WERI-Rb-1 (cell line): ENCODE data around the gene DENND10.

Experiments
- DNase-seq: peaks from one replicate; pipeline ENCODE4 v3.0.0-alpha.2; 2020
- H3K27ac ChIP-seq: fragments of 250-450 bp; sonication (Bioruptor Pico); 2 replicates; pipeline ENCODE4 v1.5.1; 2020; ENCODE audit warnings: mild to moderate bottlenecking, moderate library complexity
- H3K27me3 ChIP-seq: fragments of 250-450 bp; sonication (Bioruptor Pico); 2 replicates; pipeline ENCODE4 v1.5.1; 2021; ENCODE audit warnings: mild to moderate bottlenecking, low read depth, moderate library complexity; ENCODE audit not compliant: insufficient read depth, severe bottlenecking
- H3K36me3 ChIP-seq: fragments of 250-450 bp; sonication (Bioruptor Pico); 2 replicates; pipeline ENCODE4 v1.5.1; 2020; ENCODE audit warnings: mild to moderate bottlenecking, moderate library complexity
- H3K4me3 ChIP-seq: 2 replicates; pipeline ENCODE4 v1.5.1; 2011; ENCODE audit warnings: low read depth, mild to moderate bottlenecking, control low read depth, low read length
- H3K9me3 ChIP-seq: fragments of 250-450 bp; sonication (Bioruptor Pico); 2 replicates; pipeline ENCODE4 v1.5.1; 2021; ENCODE audit warnings: mild to moderate bottlenecking, moderate library complexity; ENCODE audit not compliant: severe bottlenecking
- CTCF ChIP-seq: IDR thresholded peaks from 2 replicates; pipeline ENCODE4 v1.5.1; 2011; ENCODE audit warnings: low read depth, mild to moderate bottlenecking, control low read depth, inconsistent platforms, low read length

The DENND10 gene

GRCh38 chr10:119113751-119114732, 10.1 kb downstream of the DENND10 start:
- Histone ChIP-seq H3K36me3 (peaks cover 38% of the 10 kb centered on the region), H3K9me3 (no peaks in the 10 kb centered on the region), H3K4me3 (no peak overlapping the region), H3K27ac (no peak overlapping the region), H3K27me3 (no peaks in the 10 kb centered on the region)
- DNase-seq: no peak
- no peak for TF ChIP-seq CTCF

GRCh38 chr10:119115926-119116325, 12.0 kb downstream of the DENND10 start:
- Histone ChIP-seq H3K9me3 (no peaks in the 10 kb centered on the region), H3K4me3 (no peak overlapping the region), H3K36me3 (peaks cover 35% of the 10 kb centered on the region), H3K27me3 (no peaks in the 10 kb centered on the region), H3K27ac (no peak overlapping the region)
- DNase-seq: no peak
- TF ChIP-seq CTCF: no peak

GRCh38 chr10:119116326-119116951, 12.5 kb downstream of the DENND10 start:
- Histone ChIP-seq H3K36me3 (peaks cover 37% of the 10 kb centered on the region), H3K4me3 (no peak overlapping the region), H3K27ac (no peak overlapping the region), H3K27me3 (no peaks in the 10 kb centered on the region), H3K9me3 (no peaks in the 10 kb centered on the region)
- no peak for TF ChIP-seq CTCF
- DNase-seq: no peak

GRCh38 chr10:119118231-119118630, 14.3 kb downstream of the DENND10 start:
- peaks cover 45% of the 10 kb centered on the region for H3K36me3 ChIP-seq
- no peak overlapping the region for H3K4me3 ChIP-seq
- H3K27ac ChIP-seq: no peak overlapping the region
- H3K27me3 ChIP-seq: no peaks in the 10 kb centered on the region
- no peaks in the 10 kb centered on the region for H3K9me3 ChIP-seq
- no peak for TF ChIP-seq CTCF
- no peak for DNase-seq

- Histone ChIP-seq H3K4me3 (no peak overlapping the region), H3K27ac (no peak overlapping the region), H3K27me3 (no peaks in the 10 kb centered on the region), H3K36me3 (peaks cover 38% of the 10 kb centered on the region), H3K9me3 (no peaks in the 10 kb centered on the region)
- no peak for DNase-seq
- TF ChIP-seq CTCF: no peak
Measured at GRCh38 chr10:119119400-119119799, 15.5 kb downstream of the DENND10 start.
